HCT116 (cell line): Measurements from ENCODE around the gene LGALS3.

Experiments
- CTCF ChIP-seq, 3 experiments: fragments of 200-600 bp in 1 of 3; sonication (generic) in 1 of 3; IDR thresholded peaks in 2 of 3; conservative IDR thresholded peaks in 1 of 3; 2 replicates each; pipeline ENCODE4 v1.5.1; 2012 to 2017; ENCODE audit warnings: low read depth in 2 of 3, low read length in 2 of 3, antibody characterized with exemption in 1 of 3, borderline replicate concordance in 1 of 3, control low read depth in 1 of 3, mild to moderate bottlenecking in 1 of 3, mixed read lengths in 1 of 3, mixed run types in 1 of 3, moderate library complexity in 1 of 3; ENCODE audit not compliant: insufficient read depth in 1 of 3
- EZH2phosphoT487 ChIP-seq: fragments of 200-600 bp; IDR thresholded peaks from 2 replicates; pipeline ENCODE4 v1.6.1; 2018; ENCODE audit warnings: antibody characterized with exemption, borderline replicate concordance
- POLR2A ChIP-seq: IDR thresholded peaks from 2 replicates; pipeline ENCODE4 v1.7.0; 2011; ENCODE audit warnings: borderline replicate concordance; ENCODE audit not compliant: insufficient read depth, insufficient read length; ENCODE audit errors: extremely low read depth
- RAD21 ChIP-seq: IDR thresholded peaks from 2 replicates; pipeline ENCODE4 v1.6.1; 2012; ENCODE audit warnings: low read depth, mild to moderate bottlenecking
- SRF ChIP-seq: IDR thresholded peaks from 2 replicates; pipeline ENCODE4 v1.6.1; 2012; ENCODE audit warnings: low read depth
- TCF7L2 ChIP-seq: IDR thresholded peaks from 2 replicates; pipeline ENCODE4 v1.7.0; 2011; ENCODE audit warnings: borderline replicate concordance, inconsistent platforms; ENCODE audit not compliant: insufficient read depth, insufficient read length; ENCODE audit errors: extremely low read depth

GRCh38 chr14:55114720-55115119 is 14.3 kb upstream of the LGALS3 start:
- no peak for TF ChIP-seq CTCF (IDR thresholded peaks at IDR 0.05 in 2 of 3, conservative IDR thresholded peaks at IDR 0.05 in 1 of 3; ENCODE audit: borderline replicate concordance in 1 of 3, insufficient read depth in 1 of 3, low read depth in 2 of 3, low read length in 2 of 3)
- no peak for TF ChIP-seq RAD21
- TF ChIP-seq TCF7L2 = no peak
- no peak for TF ChIP-seq POLR2A
- TF ChIP-seq SRF = no peak
- TF ChIP-seq EZH2phosphoT487 = no peak
